H7 (cell line): ENCODE measurements around the gene RNF187. TPM values are rescaled to one million over a fixed set of nuclear protein-coding genes. Genes with fewer than 3 reads are reported as not detected.
"Not testable (repeated sequence)": the region's sequence is repeated elsewhere in the genome, so short reads cannot be mapped to it uniquely, and the experiment has no call there.

ENCODE experiments used
- DNase-seq: peaks from one replicate; pipeline ENCODE4 v3.0.0; 2012
- H3K27me3 ChIP-seq: 2 replicates; pipeline ENCODE4 v1.6.0; 2011; ENCODE audit warnings: mild to moderate bottlenecking, low read length; ENCODE audit not compliant: control insufficient read depth, insufficient read depth
- H3K36me3 ChIP-seq: replicated peaks from 2 replicates; pipeline ENCODE4 v1.5.1; 2011; ENCODE audit warnings: low read length; ENCODE audit not compliant: control insufficient read depth, insufficient read depth
- H3K4me3 ChIP-seq: 2 replicates; pipeline ENCODE4 v1.5.1; 2011; ENCODE audit warnings: low read depth, mild to moderate bottlenecking, control low read depth, low read length, moderate library complexity; ENCODE audit not compliant: insufficient read depth
- total RNA-seq: library from RNA; depleted of rRNA; stranded (reverse); fragments of >200 nt; shearing (Covaris generic); gene quantifications from 2 replicates; pipeline ENCODE4 v1.2.3, GENCODE V29; 2014

RNF187 gene
- total RNA-seq, 1 experiment from 2014 or later, result 183 TPM

- not testable (repeated sequence) for H3K4me3 ChIP-seq, DNase-seq, H3K36me3 ChIP-seq
- H3K27me3 ChIP-seq, result peaks cover 41% of the 10 kb centered on the region
Observed at GRCh38 chr1:228468188-228468587, 19.0 kb upstream of the RNF187 start.

GRCh38 chr1:228469413-228470162 is 17.6 kb upstream of the RNF187 start:
- Histone ChIP-seq H3K36me3 (no peaks in the 10 kb centered on the region), H3K27me3 (peaks cover 32% of the 10 kb centered on the region), H3K4me3 (peak overlapping the region; percentile 14; the same call in 1 of the 2 replicates)
- peak; percentile 66 for DNase-seq

GRCh38 chr1:228471154-228471761 is 15.9 kb upstream of the RNF187 start:
- H3K27me3 ChIP-seq, result peaks cover 21% of the 10 kb centered on the region
- no peak overlapping the region for H3K4me3 ChIP-seq
- H3K36me3 ChIP-seq, result no peaks in the 10 kb centered on the region
- DNase-seq, result no peak

GRCh38 chr1:228471762-228472398 is 15.3 kb upstream of the RNF187 start:
- Histone ChIP-seq H3K4me3 (no peak overlapping the region), H3K27me3 (peaks cover 19% of the 10 kb centered on the region), H3K36me3 (no peaks in the 10 kb centered on the region)
- peak; percentile 65 for DNase-seq

GRCh38 chr1:228472655-228473054 is 14.5 kb upstream of the RNF187 start:
- Histone ChIP-seq H3K36me3 (no peaks in the 10 kb centered on the region), H3K27me3 (peaks cover 12% of the 10 kb centered on the region), H3K4me3 (no peak overlapping the region)
- DNase-seq, result no peak

- Histone ChIP-seq H3K4me3 (no peak overlapping the region), H3K36me3 (no peaks in the 10 kb centered on the region), H3K27me3 (peaks cover 4% of the 10 kb centered on the region)
- DNase-seq, result no peak
Observed at GRCh38 chr1:228474507-228474906, 12.7 kb upstream of the RNF187 start.

- no peak for DNase-seq
- H3K27me3 ChIP-seq, result no peaks in the 10 kb centered on the region
- H3K36me3 ChIP-seq, result no peaks in the 10 kb centered on the region
- no peak overlapping the region for H3K4me3 ChIP-seq
Observed at GRCh38 chr1:228475812-228476211, 11.4 kb upstream of the RNF187 start.

- H3K4me3 ChIP-seq, result no peak overlapping the region
- no peaks in the 10 kb centered on the region for H3K36me3 ChIP-seq
- no peaks in the 10 kb centered on the region for H3K27me3 ChIP-seq
- DNase-seq, result no peak
Observed at GRCh38 chr1:228477263-228477662, 9.9 kb upstream of the RNF187 start.

GRCh38 chr1:228478326-228478725 is 8.9 kb upstream of the RNF187 start:
- DNase-seq, result no peak
- Histone ChIP-seq H3K36me3 (no peaks in the 10 kb centered on the region), H3K27me3 (no peaks in the 10 kb centered on the region), H3K4me3 (no peak overlapping the region)

GRCh38 chr1:228478912-228479711 is 8.1 kb upstream of the RNF187 start:
- DNase-seq, result no peak
- Histone ChIP-seq H3K27me3 (no peaks in the 10 kb centered on the region), H3K4me3 (no peak overlapping the region), H3K36me3 (no peaks in the 10 kb centered on the region)

- no peaks in the 10 kb centered on the region for H3K36me3 ChIP-seq
- no peaks in the 10 kb centered on the region for H3K27me3 ChIP-seq
- no peak for DNase-seq
- no peak overlapping the region for H3K4me3 ChIP-seq
Observed at GRCh38 chr1:228483789-228484188, 3.4 kb upstream of the RNF187 start.

GRCh38 chr1:228486596-228487335 is 416 bp upstream of the RNF187 start:
- H3K36me3 ChIP-seq, result peaks cover 19% of the 10 kb centered on the region
- peak overlapping the region; percentile 88 for H3K4me3 ChIP-seq
- H3K27me3 ChIP-seq, result no peaks in the 10 kb centered on the region
- peak; percentile 98 for DNase-seq

GRCh38 chr1:228488125-228488817 is 1.1 kb downstream of the RNF187 start:
- H3K27me3 ChIP-seq, result no peaks in the 10 kb centered on the region
- peaks cover 23% of the 10 kb centered on the region for H3K36me3 ChIP-seq
- DNase-seq, result no peak
- H3K4me3 ChIP-seq, result peak overlapping the region; percentile 88
